MM.1S (cell line): ENCODE measurements around the gene LTBP1.
A peak's percentile ranks its signal among the peaks of the same experiment; 100 is the strongest.

Experiments
- DNase-seq: peaks from one replicate; pipeline ENCODE4 v3.0.0-alpha.2; 2015
- H2AFZ ChIP-seq: fragments of 300-600 bp; sonication (generic); 2 replicates; pipeline ENCODE4 v1.6.0; 2016; ENCODE audit warnings: antibody characterized with exemption, low read length
- H3F3A ChIP-seq: fragments of 300-600 bp; sonication (generic); 2 replicates; pipeline ENCODE4 v1.6.1; 2016; ENCODE audit warnings: mild to moderate bottlenecking, antibody characterized with exemption, low read length, moderate library complexity, mixed read lengths; ENCODE audit not compliant: insufficient read depth
- H3K27ac ChIP-seq: fragments of 300-600 bp; sonication (generic); 2 replicates; pipeline ENCODE4 v1.5.1; 2016; ENCODE audit warnings: mild to moderate bottlenecking, low read length
- H3K27me3 ChIP-seq: fragments of 300-600 bp; sonication (generic); replicated peaks from 2 replicates; pipeline ENCODE4 v1.6.0; 2016; ENCODE audit warnings: low read length; ENCODE audit not compliant: insufficient read depth
- H3K36me3 ChIP-seq: fragments of 300-600 bp; sonication (generic); replicated peaks from 2 replicates; pipeline ENCODE4 v1.6.1; 2016; ENCODE audit warnings: mild to moderate bottlenecking, low read length, mixed read lengths; ENCODE audit not compliant: insufficient read depth
- H3K4me1 ChIP-seq: fragments of 300-600 bp; sonication (generic); 2 replicates; pipeline ENCODE4 v1.6.1; 2016; ENCODE audit warnings: low read length, mixed read lengths
- H3K4me2 ChIP-seq: fragments of 300-600 bp; sonication (generic); 2 replicates; pipeline ENCODE4 v1.6.0; 2016; ENCODE audit warnings: low read depth, low read length
- H3K4me3 ChIP-seq: fragments of 300-600 bp; sonication (generic); 2 replicates; pipeline ENCODE4 v1.5.1; 2016; ENCODE audit warnings: low read length, mixed read lengths
- H3K79me2 ChIP-seq: fragments of 300-600 bp; sonication (generic); 2 replicates; pipeline ENCODE4 v1.6.1; 2016; ENCODE audit warnings: mixed run types, low read length, mixed read lengths
- H3K9ac ChIP-seq: fragments of 300-600 bp; sonication (generic); 2 replicates; pipeline ENCODE4 v1.6.1; 2016; ENCODE audit warnings: low read length, mixed read lengths
- H3K9me2 ChIP-seq: fragments of 300-600 bp; sonication (generic); replicated peaks from 2 replicates; pipeline ENCODE4 v1.6.1; 2016; ENCODE audit warnings: mild to moderate bottlenecking, low read length, mixed read lengths; ENCODE audit not compliant: insufficient read depth
- H3K9me3 ChIP-seq: fragments of 300-600 bp; sonication (generic); replicated peaks from 2 replicates; pipeline ENCODE4 v1.6.1; 2016; ENCODE audit warnings: mild to moderate bottlenecking, low read length, mixed read lengths; ENCODE audit not compliant: insufficient read depth
- H4K20me1 ChIP-seq: fragments of 300-600 bp; sonication (generic); 2 replicates; pipeline ENCODE4 v1.6.1; 2016; ENCODE audit warnings: mild to moderate bottlenecking, low read length, moderate library complexity, mixed read lengths; ENCODE audit not compliant: insufficient read depth
- CTCF ChIP-seq: fragments of 300-600 bp; sonication (generic); IDR thresholded peaks from 2 replicates; pipeline ENCODE4 v1.5.1; 2016; ENCODE audit warnings: antibody characterized with exemption, low read length, mixed read lengths
- EZH2 ChIP-seq: fragments of 300-600 bp; sonication (generic); optimal IDR thresholded peaks from 2 replicates; pipeline ENCODE3; 2017; ENCODE audit warnings: low read depth, mild to moderate bottlenecking, antibody characterized with exemption, low read length, mixed read lengths
- EZH2phosphoT487 ChIP-seq: fragments of 300-600 bp; sonication (generic); IDR thresholded peaks from 2 replicates; pipeline ENCODE4 v1.6.1; 2018; ENCODE audit warnings: antibody characterized with exemption, low read length

The LTBP1 gene

GRCh38 chr2:33395655-33396249, 449.0 kb downstream of the LTBP1 start:
- Histone ChIP-seq H3K4me2 (no peak overlapping the region), H3K4me1 (peaks cover 19% of the 10 kb centered on the region)
- DNase-seq: peak; percentile 62

GRCh38 chr2:33404321-33404720, 457.6 kb downstream of the LTBP1 start:
- H3K4me3 ChIP-seq: no peak overlapping the region
- H2AFZ ChIP-seq: no peak overlapping the region
- 0 out of 2 replicates have a peak, but pooled peaks cover 3% of the 10 kb centered on the region for H3K4me1 ChIP-seq
- H4K20me1 ChIP-seq: no peaks in the 10 kb centered on the region
- H3K27ac ChIP-seq: no peak overlapping the region
- no peak overlapping the region for H3K4me2 ChIP-seq
- H3K9me2 ChIP-seq: no peaks in the 10 kb centered on the region
- no peak for DNase-seq
- no peaks in the 10 kb centered on the region for H3K36me3 ChIP-seq
- no peaks in the 10 kb centered on the region for H3K79me2 ChIP-seq
- H3K27me3 ChIP-seq: no peaks in the 10 kb centered on the region
- H3K9me3 ChIP-seq: no peaks in the 10 kb centered on the region
- no peak overlapping the region for H3K9ac ChIP-seq
- no peaks in the 10 kb centered on the region for H3F3A ChIP-seq
- TF ChIP-seq EZH2phosphoT487: no peak
- TF ChIP-seq CTCF: no peak
- no peak for TF ChIP-seq EZH2

More at GRCh38 chr2:33395655-33396249, 449.0 kb downstream of the LTBP1 start:
- Histone ChIP-seq H3K36me3 (no peaks in the 10 kb centered on the region), H4K20me1 (no peaks in the 10 kb centered on the region), H3K9ac (no peak overlapping the region), H3K27me3 (no peaks in the 10 kb centered on the region), H3K4me3 (no peak overlapping the region), H3F3A (peaks cover 7% of the 10 kb centered on the region), H3K9me2 (no peaks in the 10 kb centered on the region), H3K79me2 (no peaks in the 10 kb centered on the region), H3K27ac (no peak overlapping the region), H3K9me3 (no peaks in the 10 kb centered on the region), H2AFZ (no peak overlapping the region)
- TF ChIP-seq EZH2phosphoT487 (no peak), CTCF (peak; percentile 74)

GRCh38 chr2:33406622-33407021, 459.9 kb downstream of the LTBP1 start:
- H3K27ac ChIP-seq: no peak overlapping the region
- DNase-seq: no peak
- H3K4me2 ChIP-seq: no peak overlapping the region
- no peaks in the 10 kb centered on the region for H3F3A ChIP-seq
- H3K9me3 ChIP-seq: no peaks in the 10 kb centered on the region
- H2AFZ ChIP-seq: no peak overlapping the region
- no peaks in the 10 kb centered on the region for H3K79me2 ChIP-seq
- H3K9ac ChIP-seq: no peak overlapping the region
- H3K27me3 ChIP-seq: no peaks in the 10 kb centered on the region
- no peaks in the 10 kb centered on the region for H3K9me2 ChIP-seq
- H3K36me3 ChIP-seq: no peaks in the 10 kb centered on the region
- no peaks in the 10 kb centered on the region for H4K20me1 ChIP-seq
- H3K4me3 ChIP-seq: no peak overlapping the region
- H3K4me1 ChIP-seq: 0 out of 2 replicates have a peak, but pooled peaks cover 3% of the 10 kb centered on the region
- TF ChIP-seq EZH2phosphoT487 (no peak), EZH2 (no peak), CTCF (no peak)
